ENCODE measurements around the gene ETS2.

- no peak for TF ChIP-seq ZFX (IDR thresholded peaks at IDR 0.05; ENCODE audit: borderline replicate concordance)
- TF ChIP-seq, protein P1, sequence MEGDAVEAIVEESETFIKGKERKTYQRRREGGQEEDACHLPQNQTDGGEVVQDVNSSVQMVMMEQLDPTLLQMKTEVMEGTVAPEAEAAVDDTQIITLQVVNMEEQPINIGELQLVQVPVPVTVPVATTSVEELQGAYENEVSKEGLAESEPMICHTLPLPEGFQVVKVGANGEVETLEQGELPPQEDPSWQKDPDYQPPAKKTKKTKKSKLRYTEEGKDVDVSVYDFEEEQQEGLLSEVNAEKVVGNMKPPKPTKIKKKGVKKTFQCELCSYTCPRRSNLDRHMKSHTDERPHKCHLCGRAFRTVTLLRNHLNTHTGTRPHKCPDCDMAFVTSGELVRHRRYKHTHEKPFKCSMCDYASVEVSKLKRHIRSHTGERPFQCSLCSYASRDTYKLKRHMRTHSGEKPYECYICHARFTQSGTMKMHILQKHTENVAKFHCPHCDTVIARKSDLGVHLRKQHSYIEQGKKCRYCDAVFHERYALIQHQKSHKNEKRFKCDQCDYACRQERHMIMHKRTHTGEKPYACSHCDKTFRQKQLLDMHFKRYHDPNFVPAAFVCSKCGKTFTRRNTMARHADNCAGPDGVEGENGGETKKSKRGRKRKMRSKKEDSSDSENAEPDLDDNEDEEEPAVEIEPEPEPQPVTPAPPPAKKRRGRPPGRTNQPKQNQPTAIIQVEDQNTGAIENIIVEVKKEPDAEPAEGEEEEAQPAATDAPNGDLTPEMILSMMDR (IDR thresholded peaks at IDR 0.05), result no peak
Measured at GRCh38 chr21:38769191-38769780, 36.4 kb upstream of the ETS2 start.
